ENCODE data around the gene KRT3.

GRCh38 chr12:52835271-52836041 is 39.5 kb upstream of the KRT3 start:
- TF ChIP-seq, protein P1, sequence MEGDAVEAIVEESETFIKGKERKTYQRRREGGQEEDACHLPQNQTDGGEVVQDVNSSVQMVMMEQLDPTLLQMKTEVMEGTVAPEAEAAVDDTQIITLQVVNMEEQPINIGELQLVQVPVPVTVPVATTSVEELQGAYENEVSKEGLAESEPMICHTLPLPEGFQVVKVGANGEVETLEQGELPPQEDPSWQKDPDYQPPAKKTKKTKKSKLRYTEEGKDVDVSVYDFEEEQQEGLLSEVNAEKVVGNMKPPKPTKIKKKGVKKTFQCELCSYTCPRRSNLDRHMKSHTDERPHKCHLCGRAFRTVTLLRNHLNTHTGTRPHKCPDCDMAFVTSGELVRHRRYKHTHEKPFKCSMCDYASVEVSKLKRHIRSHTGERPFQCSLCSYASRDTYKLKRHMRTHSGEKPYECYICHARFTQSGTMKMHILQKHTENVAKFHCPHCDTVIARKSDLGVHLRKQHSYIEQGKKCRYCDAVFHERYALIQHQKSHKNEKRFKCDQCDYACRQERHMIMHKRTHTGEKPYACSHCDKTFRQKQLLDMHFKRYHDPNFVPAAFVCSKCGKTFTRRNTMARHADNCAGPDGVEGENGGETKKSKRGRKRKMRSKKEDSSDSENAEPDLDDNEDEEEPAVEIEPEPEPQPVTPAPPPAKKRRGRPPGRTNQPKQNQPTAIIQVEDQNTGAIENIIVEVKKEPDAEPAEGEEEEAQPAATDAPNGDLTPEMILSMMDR (IDR thresholded peaks at IDR 0.05; ENCODE audit: low read depth, low read length, poor library complexity, severe bottlenecking) = no peak
- TF ChIP-seq EZH2phosphoT487 (IDR thresholded peaks at IDR 0.05; ENCODE audit: borderline replicate concordance, low read length) = no peak

All from DOHH2 (cell line).